NCI-H2029 (cell line): ENCODE results near the gene ATRX.
"Not testable (repeated sequence)": the region's sequence is repeated elsewhere in the genome, so short reads cannot be mapped to it uniquely, and the experiment has no call there.

Experiments used
- DNase-seq: peaks from one replicate; lab custom pipeline; 2025; lab: John Stamatoyannopoulos, UW

Gene ATRX

DNA sequence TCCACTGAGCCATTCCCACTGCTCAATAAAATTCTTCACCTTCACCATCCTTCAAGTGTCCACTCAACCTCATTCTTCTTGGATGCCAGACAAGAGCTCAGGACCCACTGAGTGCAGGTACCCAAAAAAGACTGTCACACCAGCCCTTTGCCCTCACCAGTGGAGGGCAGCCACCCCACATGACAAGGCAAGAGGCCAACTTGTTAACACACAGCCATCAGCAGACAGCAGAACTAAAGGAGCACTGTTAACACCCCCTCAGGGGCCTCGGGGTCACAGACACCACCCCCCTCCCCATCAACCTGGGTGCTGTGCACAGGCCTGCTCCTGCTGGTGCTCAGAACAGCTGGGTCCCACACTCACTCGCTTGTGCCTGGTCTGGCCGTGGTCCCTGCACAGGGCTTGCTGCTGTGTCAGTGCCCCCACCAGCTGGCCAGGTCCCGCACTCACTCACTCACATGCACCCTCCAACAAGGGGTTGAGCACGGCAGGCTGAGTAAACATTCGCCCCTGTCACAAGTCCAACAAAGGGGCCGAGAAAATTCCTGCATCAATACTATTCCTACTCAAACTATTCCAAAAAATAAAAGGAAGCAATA is 54.1 kb downstream of the ATRX start:
- no peak for DNase-seq

DNA sequence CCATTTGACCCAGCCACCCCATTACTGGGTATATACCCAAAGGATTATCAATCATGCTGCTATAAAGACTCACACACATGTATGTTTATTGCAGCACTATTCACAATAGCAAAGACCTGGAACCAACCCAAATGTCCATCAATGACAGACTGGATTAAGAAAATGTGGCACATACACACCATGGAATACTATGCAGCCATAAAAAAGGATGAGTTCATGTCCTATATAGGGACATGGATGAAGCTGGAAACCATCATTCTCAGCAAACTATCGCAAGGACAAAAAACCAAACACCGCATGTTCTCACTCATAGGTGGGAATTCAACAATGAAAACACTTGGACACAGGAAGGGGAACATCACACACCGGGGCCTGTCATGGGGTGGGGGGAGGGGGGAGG is 59.9 kb downstream of the ATRX start:
- not testable (repeated sequence) for DNase-seq

DNA sequence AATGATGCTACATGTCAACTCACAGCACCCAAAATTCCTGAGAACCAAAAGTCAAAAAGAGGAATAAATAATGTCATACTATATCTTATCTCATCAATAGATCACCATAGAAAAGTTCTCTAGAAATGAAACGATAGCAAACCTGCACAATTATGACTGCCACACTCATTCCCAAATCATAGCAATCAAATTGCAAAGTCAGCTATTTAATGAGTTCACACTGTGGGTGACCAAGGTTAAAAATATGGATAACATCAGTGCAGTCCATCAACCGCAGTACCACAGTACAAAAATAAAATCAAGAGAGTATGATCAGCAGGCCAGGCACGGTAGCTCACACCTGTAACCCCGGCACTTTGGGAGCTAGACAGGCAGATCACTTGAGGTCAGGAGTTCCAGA is 62.3 kb downstream of the ATRX start:
- no peak for DNase-seq

DNA sequence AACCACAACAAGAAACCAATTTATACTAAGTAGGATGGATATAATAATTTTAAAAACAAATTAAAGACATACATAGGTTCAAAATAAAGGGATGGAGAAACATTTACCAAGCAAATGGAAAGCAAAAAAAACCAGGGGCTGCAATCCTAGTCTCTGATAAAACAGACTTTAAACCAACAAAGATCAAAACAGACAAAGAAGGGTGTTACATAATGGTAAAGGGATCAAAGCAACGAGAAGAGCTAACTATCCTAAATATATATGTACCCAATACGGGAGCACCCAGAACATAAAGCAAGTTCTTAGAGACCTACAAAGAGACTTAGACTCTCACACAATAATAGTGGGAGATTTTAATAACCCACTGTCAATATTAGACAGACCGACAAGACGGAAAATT is 66.6 kb downstream of the ATRX start:
- DNase-seq: no peak

DNA sequence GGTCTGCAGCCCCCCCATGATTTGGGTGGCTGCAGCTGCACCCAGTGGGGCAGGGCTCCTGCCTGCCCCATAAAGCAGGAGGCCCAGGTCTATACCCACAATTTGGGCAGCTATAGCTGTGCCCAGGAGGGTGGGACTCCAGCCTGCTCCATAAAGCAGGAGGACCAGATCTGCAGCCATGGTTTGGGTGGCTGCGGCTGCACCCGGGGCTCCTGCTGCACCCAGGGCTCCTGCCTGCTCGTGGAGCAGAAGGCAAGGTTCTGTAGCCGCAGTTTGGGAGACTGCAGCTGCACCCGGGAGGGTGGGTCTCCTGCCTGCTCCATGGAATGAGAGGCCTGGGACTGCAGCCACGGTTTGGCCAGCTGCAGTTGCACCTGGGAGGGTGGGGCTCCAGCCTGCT is 81.1 kb downstream of the ATRX start:
- no peak for DNase-seq

DNA sequence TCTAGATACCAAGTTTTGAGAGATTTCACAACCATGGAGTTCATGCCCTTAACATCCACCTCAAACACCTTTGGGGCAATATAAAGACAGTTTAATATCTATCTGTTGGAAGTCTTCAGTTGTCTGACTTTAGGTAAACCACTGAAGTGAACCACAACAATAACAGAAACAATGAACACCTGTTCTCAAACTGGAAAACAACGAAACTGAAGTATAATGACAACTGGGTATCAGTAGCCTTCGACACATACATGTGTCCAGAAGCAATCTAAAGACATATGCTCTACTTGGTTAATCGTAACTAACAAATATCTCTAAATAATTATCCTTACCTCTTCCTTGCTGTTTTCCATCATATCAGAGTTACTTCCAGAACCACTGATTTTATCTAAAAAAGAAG is 87.8 kb downstream of the ATRX start:
- DNase-seq: no peak

DNA sequence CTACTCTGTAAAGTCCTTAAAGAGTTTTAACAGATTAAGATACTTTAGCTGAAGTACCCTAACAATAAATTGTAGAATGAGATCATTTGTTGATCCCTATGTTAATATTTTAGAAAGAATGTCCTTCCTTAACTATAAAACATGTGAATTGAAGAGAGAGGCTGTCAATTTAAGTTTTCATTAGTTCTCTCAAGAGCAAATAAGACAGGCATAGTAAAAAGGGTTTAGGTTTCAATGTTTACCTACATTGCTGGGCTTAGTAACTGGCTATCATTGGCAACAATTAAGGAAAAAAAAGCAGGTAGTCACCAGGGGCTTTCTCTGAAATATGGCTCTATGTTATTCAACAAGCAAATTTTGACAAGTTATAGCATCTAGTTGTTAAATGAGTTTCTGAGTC is 91.5 kb downstream of the ATRX start:
- no peak for DNase-seq

DNA sequence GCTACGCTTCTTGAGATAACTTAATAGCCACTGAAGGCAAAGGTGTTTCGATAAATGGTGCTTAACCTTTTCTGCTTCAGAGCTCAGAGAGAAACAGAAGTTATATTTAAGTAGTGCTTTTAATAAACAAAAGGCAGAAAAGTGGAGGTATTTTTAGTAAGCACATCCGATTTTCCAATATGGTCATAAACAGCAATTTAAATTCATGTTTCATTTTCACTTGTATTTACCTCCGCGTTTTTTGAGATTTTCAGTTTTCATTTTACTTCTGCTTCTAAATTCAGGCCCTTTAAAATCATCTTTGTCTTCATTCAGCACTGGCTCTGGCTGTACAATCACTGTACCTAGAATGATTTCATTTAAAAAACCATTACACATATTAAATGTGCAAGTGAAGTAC is 92.4 kb downstream of the ATRX start:
- DNase-seq: no peak

DNA sequence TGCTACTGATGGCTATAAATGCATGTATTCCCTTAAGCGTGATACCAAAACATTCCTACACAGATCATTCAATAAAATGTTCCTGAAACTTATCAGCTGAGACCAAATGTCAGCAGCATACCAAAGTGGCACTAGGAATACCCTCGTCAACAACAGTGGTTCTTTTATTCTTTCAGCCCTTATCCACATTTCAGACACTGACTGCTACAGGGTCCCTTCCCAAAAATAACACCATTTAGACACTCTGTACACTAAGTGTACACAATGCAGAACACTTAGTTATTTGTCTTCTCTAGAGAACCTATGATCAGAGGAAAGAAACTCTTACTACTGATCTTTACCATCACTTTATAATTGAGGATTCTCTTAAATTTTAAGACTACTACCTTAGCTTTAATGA is 94.1 kb downstream of the ATRX start:
- no peak for DNase-seq

DNA sequence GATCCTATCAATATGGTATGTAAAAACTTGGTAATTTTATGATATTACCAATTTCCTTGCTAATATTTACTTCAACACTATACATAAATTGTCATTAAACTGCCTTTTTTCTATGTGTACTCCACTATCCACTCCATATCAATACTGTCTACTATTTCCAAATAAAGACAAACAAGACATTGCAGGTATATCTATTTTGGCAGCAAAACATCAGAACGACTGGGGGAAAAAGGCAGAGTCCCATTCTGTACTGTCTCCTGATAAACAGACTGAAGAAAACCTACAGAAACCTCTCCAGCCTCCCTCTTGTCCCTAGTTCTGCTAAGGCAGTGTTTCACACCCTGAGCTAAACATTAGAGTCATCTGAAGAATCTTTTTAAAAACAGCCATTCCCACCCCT is 96.6 kb downstream of the ATRX start:
- no peak for DNase-seq

DNA sequence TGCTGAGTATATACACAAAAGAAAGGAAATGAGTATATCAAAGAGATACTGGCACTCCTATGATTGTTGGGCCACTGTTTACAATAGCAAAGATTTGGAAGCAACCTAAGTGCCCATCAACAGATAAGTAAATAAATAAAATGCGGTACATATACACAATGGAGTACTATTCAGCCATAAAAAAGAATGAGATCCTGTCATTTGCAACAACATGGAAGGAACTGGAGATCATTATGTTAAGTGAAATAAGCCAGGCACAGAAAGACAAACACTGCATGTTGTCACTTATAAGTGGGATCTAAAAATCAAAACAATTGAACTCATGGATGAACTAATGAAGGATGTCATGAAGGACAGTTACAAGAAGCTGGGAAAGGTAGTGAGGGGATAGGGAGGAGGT is 100.3 kb downstream of the ATRX start:
- DNase-seq: not testable (repeated sequence)

DNA sequence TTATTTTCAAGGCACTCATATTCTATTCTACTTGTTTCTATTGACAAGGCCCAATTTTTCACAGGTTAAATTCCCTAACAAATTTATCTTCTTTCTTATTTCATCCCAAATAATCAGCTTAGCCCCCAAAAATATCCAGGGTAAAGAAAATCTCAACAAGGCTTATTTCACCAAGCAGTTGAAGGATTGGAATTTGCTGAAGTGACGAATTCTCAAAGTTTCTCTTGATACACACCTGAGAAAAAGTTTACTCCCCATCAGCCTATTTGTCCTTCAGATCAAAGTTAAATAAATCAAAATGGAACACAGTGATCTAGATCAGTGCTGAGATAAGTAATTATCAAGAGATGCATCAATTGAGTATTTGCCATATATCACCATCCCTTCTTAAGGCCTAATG is 106.9 kb downstream of the ATRX start:
- DNase-seq: no peak

DNA sequence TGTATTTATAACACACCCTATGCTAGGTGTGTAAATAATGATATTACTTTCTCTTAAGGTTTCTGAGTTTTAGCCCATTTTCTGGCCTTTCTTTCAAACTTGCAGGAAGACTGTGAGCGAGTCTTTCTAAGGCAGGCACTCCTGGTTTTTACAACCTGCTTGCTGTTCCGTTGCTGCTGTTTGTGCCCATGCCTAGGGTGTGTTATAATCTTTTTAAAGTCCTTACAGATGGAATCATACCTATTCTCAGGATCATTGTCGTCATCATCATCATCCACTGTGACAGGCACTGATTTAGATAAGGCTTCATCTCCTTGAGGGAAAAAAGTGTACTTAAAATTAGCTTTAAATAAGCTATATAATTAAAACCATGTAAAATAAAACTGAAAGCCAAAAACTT is 110.0 kb downstream of the ATRX start:
- no peak for DNase-seq

DNA sequence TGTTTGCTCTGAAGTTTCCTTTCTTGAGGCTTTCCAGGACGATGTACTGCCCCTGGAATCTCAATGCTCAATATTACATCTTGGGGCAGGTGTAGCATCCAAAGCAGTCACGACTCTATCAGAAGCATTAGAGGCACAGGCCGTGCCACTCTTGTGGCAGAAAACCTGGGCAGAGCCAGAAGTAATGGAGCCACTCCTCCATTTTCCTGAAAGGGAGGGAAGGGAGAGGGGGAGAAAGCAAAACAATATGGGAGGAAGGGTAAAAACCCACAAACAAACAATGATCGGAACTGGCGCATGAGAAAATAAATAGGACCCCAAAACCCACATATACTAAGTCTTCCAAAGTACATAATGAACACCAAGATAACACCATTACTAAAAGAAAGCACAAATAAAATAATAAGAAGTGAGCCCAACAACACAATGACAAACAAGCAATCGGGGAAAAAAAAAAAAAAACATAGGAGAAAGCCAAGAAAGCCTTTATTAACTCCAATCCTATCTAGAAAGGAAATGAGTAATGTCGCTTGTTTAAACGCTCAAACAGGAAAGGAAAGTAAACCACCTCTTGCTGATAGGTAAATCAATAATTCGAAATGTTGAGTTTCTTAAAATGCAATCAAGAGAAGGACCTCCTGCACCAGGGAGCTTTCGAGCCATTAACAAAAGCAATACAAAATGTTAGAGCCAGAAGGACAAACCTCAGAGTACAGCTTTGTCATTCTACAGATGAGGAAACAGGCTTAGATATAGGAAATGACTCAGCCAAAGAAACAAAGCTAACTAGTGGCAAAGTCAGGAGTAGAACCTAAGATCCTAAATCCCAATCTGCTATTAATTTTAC is 117.4 kb downstream of the ATRX start:
- DNase-seq: no peak

DNA sequence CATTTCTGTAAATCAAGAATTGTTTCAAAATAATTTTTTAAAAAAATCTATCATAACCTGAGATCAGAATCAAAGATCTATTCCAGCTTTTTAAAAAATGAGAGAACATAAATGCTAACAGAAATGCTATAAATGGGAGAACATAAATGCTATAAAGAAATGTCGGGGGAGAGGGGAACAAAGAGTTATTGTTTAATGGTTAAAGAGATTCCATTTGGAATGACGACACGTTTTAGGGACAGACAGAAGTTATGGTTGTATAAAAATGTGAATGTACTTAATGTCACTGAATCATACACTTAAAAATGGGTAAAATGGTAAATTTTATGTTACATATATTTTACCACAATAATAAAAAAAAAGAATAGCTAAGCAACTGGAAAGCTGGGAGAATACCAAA is 127.1 kb downstream of the ATRX start:
- no peak for DNase-seq

DNA sequence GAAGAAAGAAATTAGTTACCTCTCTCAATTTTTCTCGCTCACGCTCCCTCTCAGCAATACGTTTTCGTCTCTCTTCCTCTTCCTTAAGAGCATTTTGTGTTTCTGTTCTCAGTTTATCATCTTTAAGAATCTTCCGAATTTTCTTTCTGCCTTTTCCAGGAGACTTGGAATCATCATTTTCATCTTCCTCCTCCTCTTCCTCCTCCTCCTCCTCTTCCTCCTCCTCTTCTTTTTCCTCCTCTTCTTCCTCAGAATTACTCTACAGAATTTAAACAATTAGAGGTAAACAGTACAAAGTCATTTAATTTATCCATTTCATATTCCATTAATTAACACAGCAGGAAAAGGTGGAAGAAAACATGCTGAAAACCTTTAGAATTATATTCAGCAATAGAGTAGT is 133.9 kb downstream of the ATRX start:
- no peak for DNase-seq

DNA sequence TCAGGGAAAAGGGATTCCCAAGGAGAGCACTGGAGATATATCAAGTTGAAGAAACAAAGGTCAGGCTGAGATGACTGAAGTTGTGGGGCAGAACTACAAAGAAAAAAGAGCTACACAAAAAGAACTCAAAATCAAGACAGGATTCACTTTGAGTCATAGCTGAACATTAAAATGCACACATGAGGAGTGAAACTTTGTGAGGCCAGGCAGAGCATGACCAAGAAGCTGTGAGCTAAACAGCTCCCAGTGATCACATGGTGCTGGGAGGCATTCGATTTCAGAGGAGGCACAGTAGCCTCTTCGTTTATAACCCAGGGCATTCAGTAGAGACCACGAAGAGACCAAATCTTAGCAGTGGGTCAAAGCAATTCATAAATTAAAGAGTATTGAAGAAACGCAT is 145.3 kb downstream of the ATRX start:
- no peak for DNase-seq

DNA sequence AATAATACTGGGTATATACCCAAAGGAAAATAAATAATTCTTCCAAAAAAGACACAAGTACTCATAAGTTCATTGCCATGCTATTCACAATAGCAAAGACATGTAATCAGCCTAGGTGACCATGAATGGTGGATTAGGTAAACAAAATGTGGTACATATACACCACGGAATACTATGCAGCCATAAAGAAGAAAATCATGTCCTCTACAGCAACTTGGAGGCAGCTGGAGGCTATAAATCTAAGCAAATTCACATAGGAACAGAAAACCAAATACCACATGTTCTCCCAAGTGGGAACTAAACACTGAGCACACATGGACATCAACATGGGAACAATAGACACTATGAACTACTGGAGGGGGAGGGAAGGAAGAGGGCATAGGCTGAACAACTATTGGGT is 146.2 kb downstream of the ATRX start:
- DNase-seq: no peak

DNA sequence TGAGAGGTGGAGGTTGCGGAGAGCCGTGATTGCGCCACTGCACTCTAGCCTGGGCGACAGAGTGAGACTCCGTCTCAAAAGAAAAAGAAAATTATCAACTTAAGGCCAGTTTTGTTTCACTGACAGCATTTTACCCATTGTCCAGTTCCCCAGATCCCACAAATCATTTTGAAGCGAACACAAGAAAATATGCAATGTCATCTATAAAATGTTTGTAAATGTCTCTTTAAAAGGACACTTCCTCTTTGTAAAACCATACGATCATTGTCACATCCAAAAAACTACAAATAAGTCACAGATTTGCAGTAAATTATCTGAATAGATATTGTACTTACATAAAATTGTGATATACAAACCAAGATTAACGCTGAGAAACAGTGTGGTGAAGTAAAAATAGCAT is 147.6 kb downstream of the ATRX start:
- no peak for DNase-seq

DNA sequence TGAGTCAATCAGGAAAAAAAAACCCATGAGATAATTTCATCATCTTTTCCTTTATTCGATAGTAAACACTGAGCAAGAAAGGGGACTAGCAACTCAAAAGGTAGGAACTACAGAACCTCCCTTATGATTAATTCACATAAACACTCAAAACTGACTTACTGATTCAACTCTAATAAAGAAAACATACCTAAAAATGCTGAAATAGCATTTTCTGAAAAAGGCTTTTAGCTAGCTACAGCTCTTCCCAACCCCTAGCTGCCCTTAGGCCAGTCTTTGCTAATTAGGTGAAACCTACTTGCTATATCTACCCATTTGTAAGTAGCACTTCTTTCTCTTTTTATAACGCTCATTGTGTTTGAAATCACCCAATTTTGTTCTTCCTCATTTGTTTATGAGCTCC is 150.6 kb downstream of the ATRX start:
- DNase-seq: no peak

DNA sequence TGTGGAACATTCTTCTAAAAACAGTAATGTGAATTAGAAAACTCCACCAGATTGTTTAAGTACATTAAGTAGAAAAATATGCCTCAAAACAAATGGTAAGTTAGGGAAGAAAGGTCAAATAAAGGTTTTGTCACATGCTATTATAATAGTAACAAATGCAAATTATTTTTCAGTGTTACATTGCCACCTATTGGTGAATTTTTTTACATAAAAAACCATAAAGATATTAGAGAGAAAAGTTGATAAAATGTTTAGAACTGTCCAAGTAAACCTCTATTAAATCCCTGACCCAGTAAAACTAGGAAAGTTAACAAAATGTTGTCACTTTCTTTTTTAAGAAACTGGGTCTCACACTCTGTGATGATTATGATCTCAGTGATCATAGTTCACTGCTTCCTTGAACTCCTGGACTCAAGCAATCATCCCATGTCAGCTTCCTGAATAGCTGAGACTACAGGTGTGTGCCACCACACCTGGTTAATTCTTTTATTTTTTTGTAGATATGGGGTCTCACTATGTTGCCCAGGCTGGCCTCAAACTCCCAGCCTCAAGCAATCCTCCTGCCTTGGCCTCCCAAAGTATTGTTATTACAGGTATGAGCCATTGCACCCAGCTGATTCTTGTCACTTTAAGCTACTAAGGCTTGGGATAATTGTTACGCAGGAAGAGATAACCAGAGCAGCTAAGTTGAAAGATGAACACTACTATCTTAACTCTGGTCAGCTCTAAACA is 157.6 kb downstream of the ATRX start:
- no peak for DNase-seq

DNA sequence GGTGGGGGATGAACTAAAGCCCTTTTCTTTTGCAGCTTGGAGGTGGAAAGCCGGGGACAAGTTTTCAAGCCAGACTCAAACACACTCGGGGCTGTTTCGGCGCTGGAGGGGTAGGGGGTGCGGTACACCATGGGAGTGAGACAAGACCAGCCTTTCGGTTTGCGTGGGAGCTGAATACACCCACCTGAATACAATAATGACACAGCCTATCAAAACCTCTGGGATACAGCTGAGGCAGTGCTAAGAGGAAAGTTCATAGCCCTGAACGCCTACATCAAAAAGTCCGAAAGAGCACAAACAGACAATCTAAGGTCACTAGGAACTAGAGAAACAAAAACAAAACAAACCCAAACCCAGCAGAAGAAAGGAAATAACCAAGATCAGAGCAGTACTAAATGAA is 163.3 kb downstream of the ATRX start:
- DNase-seq: no peak

DNA sequence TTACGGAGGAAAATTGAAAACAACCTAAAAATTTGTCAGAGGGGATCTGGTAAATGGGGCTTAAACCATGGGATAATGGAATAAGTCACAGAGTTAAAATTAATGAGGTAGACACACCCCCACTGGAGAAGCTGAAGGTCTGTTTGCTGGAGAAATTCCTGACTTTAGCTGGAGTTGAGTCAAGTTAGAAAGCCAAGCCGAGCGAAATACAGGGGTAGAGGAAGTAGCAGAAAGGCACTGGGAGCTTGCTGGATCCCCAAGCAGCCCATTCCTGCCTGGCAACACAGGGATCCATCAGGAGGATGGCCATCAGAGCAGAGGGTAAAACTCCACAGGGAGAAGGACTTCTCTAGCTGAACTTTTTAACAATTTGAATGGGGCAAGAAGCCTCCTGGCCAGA is 163.8 kb downstream of the ATRX start:
- DNase-seq: no peak
